ENCODE results near the gene MYO1B. TPM values are rescaled to one million over a fixed set of nuclear protein-coding genes. Genes with fewer than 3 reads are reported as not detected.

Gene MYO1B
- total and polyA plus RNA-seq, 2 of the 4 experiments (the other 2 are of a cell fraction), result 57.2 to 116 TPM

- intact Hi-C loops (cut with micrococcal nuclease), result no loop called here
- CTCF ChIA-PET, result no interaction called here
These were observed 2.0 kb upstream of the MYO1B start for GRCh38 chr2:191243154-191243553.

More at GRCh38 chr2:191243154-191243553, 2.0 kb upstream of the MYO1B start:
- POLR2A ChIA-PET (ENCODE audit: unreplicated experiment), result no interaction called here
- Histone ChIP-seq H3K4me3 (ENCODE audit: insufficient read depth, low read depth, low read length) (no peak overlapping the region), H4K5ac (ENCODE audit: low read depth, low read length) (no peak overlapping the region), H4K20me1 (ENCODE audit: insufficient read depth, low read length) (peaks cover 15% of the 10 kb centered on the region), H3K36me3 (ENCODE audit: control insufficient read depth, insufficient read depth, low read length) (peaks cover 2% of the 10 kb centered on the region; the same call in 1 of the 2 replicates), H2AFZ (replicated peaks; ENCODE audit: low read length, poor library complexity) (no peak overlapping the region), H3K4me2 (ENCODE audit: low read depth, low read length) (no peak overlapping the region), H2AK9ac (replicated peaks; ENCODE audit: low read depth, low read length, poor library complexity) (no peak overlapping the region), H3K56ac (ENCODE audit: extremely low read depth, insufficient read depth, low read length) (no peak overlapping the region), H3K9me1 (ENCODE audit: insufficient read depth, low read length) (peaks cover 1% of the 10 kb centered on the region; the same call in 1 of the 2 replicates), H2BK20ac (ENCODE audit: low read depth, low read length) (no peak overlapping the region), H3K18ac (ENCODE audit: low read depth, low read length) (no peak overlapping the region), H3K4me1 (ENCODE audit: control insufficient read depth, insufficient read depth, low read length) (peaks cover 1% of the 10 kb centered on the region; the same call in 1 of the 2 replicates), H3K23ac (ENCODE audit: low read depth, low read length) (no peak overlapping the region), H4K8ac (ENCODE audit: low read depth in 2 of 2, low read length in 2 of 2) (no peak overlapping the region), H3K27me3 (ENCODE audit: control insufficient read depth, insufficient read depth, low read length) (no peaks in the 10 kb centered on the region), H3K14ac (replicated peaks; ENCODE audit: low read depth, low read length) (no peak overlapping the region), H2BK15ac (ENCODE audit: low read depth, low read length) (no peak overlapping the region), H3K27ac (ENCODE audit: insufficient read depth, low read length) (no peak overlapping the region), H2BK5ac (ENCODE audit: low read depth, low read length, poor library complexity, severe bottlenecking) (no peak overlapping the region), H3K79me1 (ENCODE audit: low read depth in 1 of 2, low read length in 2 of 2) (peaks cover 0 to 25% of the 10 kb centered on the region in 2 experiments; a peak in 2 of 4 replicates), H2BK120ac (ENCODE audit: low read depth, low read length) (no peak overlapping the region), H3K9me3 (ENCODE audit: control insufficient read depth, insufficient read depth, low read length) (peaks cover 3% of the 10 kb centered on the region; the same call in 1 of the 2 replicates), H3K4ac (ENCODE audit: low read depth, low read length) (no peak overlapping the region), H3K9ac (ENCODE audit: low read depth, low read length) (no peak overlapping the region), H4K91ac (ENCODE audit: insufficient read depth, low read depth, low read length) (no peak overlapping the region), H2AK5ac (ENCODE audit: low read depth, low read length) (no peak overlapping the region)
- ATAC-seq (ENCODE audit: low read depth), result no peak
- no peak for TF ChIP-seq SMC3 (IDR thresholded peaks at IDR 0.05; ENCODE audit: low read depth, low read length)
- no peak for TF ChIP-seq POLR2A (IDR thresholded peaks at IDR 0.05; ENCODE audit: low read depth, low read length)
- TF ChIP-seq CHD1 (IDR thresholded peaks at IDR 0.05; ENCODE audit: low read depth, low read length), result no peak
- TF ChIP-seq ELK1 (IDR thresholded peaks at IDR 0.05; ENCODE audit: borderline replicate concordance, low read depth, low read length), result no peak
- no peak for TF ChIP-seq CTCF (conservative IDR thresholded peaks at IDR 0.05; ENCODE audit: low read depth, low read length)
- no peak for TF ChIP-seq NFE2L2 (IDR thresholded peaks at IDR 0.05; ENCODE audit: low read depth, low read length)
- no peak for TF ChIP-seq RCOR1 (IDR thresholded peaks at IDR 0.05; ENCODE audit: insufficient replicate concordance, low read length)
- TF ChIP-seq CEBPB (IDR thresholded peaks at IDR 0.05; ENCODE audit: low read depth, low read length), result no peak
- TF ChIP-seq RAD21 (IDR thresholded peaks at IDR 0.05; ENCODE audit: low read length), result no peak
- TF ChIP-seq MAZ (IDR thresholded peaks at IDR 0.05; ENCODE audit: borderline replicate concordance, low read depth, low read length), result no peak
- TF ChIP-seq MXI1 (IDR thresholded peaks at IDR 0.05; ENCODE audit: borderline replicate concordance, low read depth, low read length), result no peak
- TF ChIP-seq BHLHE40 (IDR thresholded peaks at IDR 0.05; ENCODE audit: low read depth, low read length), result no peak
- TF ChIP-seq MAFK (IDR thresholded peaks at IDR 0.05; ENCODE audit: low read depth, low read length), result no peak
- TF ChIP-seq RFX5 (IDR thresholded peaks at IDR 0.05; ENCODE audit: low read depth, low read length), result no peak
- BruUV-seq (replicated peaks), result no TSS peak
- DNase-seq, result no peak
- WGBS, 2 experiments (ENCODE audit: extremely low coverage in 2 of 2, insufficient read length in 1 of 2), result 100% methylated on average over 1 of the region's 1 CpG; no CpG with 5 or more reads in 1 of the 2 experiments
- in situ Hi-C loops (cut with MboI; ENCODE audit: low sequenced_read_pairs) (no loop called here), dilution Hi-C loops (cut with HindIII; ENCODE audit: low sequenced_read_pairs, unreplicated experiment) (no loop called here)

Measured in IMR-90 (cell line).